K562 (cell line): ENCODE data around the gene HOXB3. TPM values are rescaled to one million over a fixed set of nuclear protein-coding genes. Genes with fewer than 3 reads are reported as not detected.

Source experiments
- ATAC-seq: fragments of 200-7000 bp; cut with Tn5 transposase; 3 replicates; pipeline ENCODE4 v1.9.1; 2020; ENCODE audit warnings: moderate library complexity
- BruUV-seq: library from RNA; stranded (reverse); fragments of 400-500 nt; replicated peaks from 2 replicates; lab custom pipeline; 2021; lab: Mats Ljungman, UMichigan
- CTCF ChIA-PET: fragments of 300-600 bp; formaldehyde crosslinking; extraction: SDS; loops from one replicate; lab custom pipeline; 2021; ENCODE audit warnings: low intra/inter-chr PET ratio; lab: Yijun Ruan, JAX
- POLR2A ChIA-PET: fragments of 300-600, 350-650 bp; sonication (Branson Sonifier 250); formaldehyde crosslinking; extraction: SDS; loops from one replicate; lab custom pipeline; 2021; ENCODE audit warnings: antibody characterized with exemption, inconsistent platforms; lab: Yijun Ruan, JAX
- DNase-seq, 4 experiments: peaks; one replicate each; pipeline versions ENCODE4 v3.0.0 to v3.0.0-alpha.2; 2011 to 2018; ENCODE audit warnings: low spot score in 3 of 4, mixed read lengths in 3 of 4; ENCODE audit errors: extremely low read depth in 1 of 4
- FAIRE-seq: peaks from 2 replicates; lab custom pipeline; 2011; peaks lifted over from hg19 to GRCh38; lab: Jason Lieb, UNC
- H2AFZ ChIP-seq: 2 replicates; pipeline ENCODE4 v1.6.0; 2011; ENCODE audit warnings: low read depth, low read length, control low read depth, inconsistent platforms
- H3K27ac ChIP-seq: fragments of 200-600 bp; 3 replicates; pipeline ENCODE4 v1.8.0; 2011; ENCODE audit warnings: low read depth, mild to moderate bottlenecking, control low read depth, inconsistent platforms, low read length, moderate library complexity, mixed read lengths; ENCODE audit errors: extremely low read depth
- H3K27me3 ChIP-seq, 2 experiments: fragments of 300-600 bp in 1 of 2; 2 replicates in 1 of 2; 3 replicates in 1 of 2; pipeline versions ENCODE4 v1.6.0 to v1.8.0; 2011; ENCODE audit warnings: inconsistent platforms in 2 of 2, low read length in 2 of 2, mild to moderate bottlenecking in 1 of 2, mixed read lengths in 1 of 2, moderate library complexity in 1 of 2; ENCODE audit not compliant: control insufficient read depth in 2 of 2, insufficient read depth in 2 of 2
- H3K36me3 ChIP-seq: fragments of 300-600 bp; 3 replicates; pipeline ENCODE4 v1.8.0; 2011; ENCODE audit warnings: mild to moderate bottlenecking, low read length, inconsistent platforms; ENCODE audit not compliant: control insufficient read depth, insufficient read depth
- H3K4me1 ChIP-seq, 2 experiments: fragments of 200-600 bp in 1 of 2; replicated peaks in 1 of 2; 2 replicates in 1 of 2; 3 replicates in 1 of 2; pipeline versions ENCODE4 v1.5.1 to v1.8.0; 2011; ENCODE audit warnings: inconsistent platforms in 2 of 2, low read length in 2 of 2, mild to moderate bottlenecking in 1 of 2, mixed read lengths in 1 of 2, moderate library complexity in 1 of 2; ENCODE audit not compliant: control insufficient read depth in 2 of 2, insufficient read depth in 2 of 2
- H3K4me2 ChIP-seq: 2 replicates; pipeline ENCODE4 v1.6.1; 2011; ENCODE audit warnings: low read length, control low read depth, inconsistent platforms, mixed read lengths; ENCODE audit not compliant: insufficient read depth
- H3K4me3 ChIP-seq: fragments of 200-600 bp; sonication (generic), shearing (Covaris generic); 2 replicates; pipeline ENCODE4 v1.5.1; 2016; ENCODE audit warnings: control low read depth, inconsistent platforms
- H3K79me2 ChIP-seq: fragments of 200-600 bp; 3 replicates; pipeline ENCODE4 v1.8.0; 2011; ENCODE audit warnings: low read length, inconsistent platforms; ENCODE audit not compliant: control insufficient read depth, insufficient read depth
- H3K9ac ChIP-seq, 2 experiments: 2 replicates each; pipeline versions ENCODE4 v1.6.0 to v1.6.1; 2011; ENCODE audit warnings: low read depth in 2 of 2, low read length in 2 of 2, control low read depth in 1 of 2, inconsistent platforms in 1 of 2, mild to moderate bottlenecking in 1 of 2, mixed read lengths in 1 of 2; ENCODE audit not compliant: insufficient read depth in 1 of 2
- H3K9me1 ChIP-seq: one replicate; pipeline ENCODE4 v1.6.0; 2011; ENCODE audit warnings: inconsistent platforms, mild to moderate bottlenecking, low read length, moderate library complexity; ENCODE audit not compliant: control insufficient read depth, insufficient read depth
- H3K9me3 ChIP-seq: replicated peaks from 2 replicates; pipeline ENCODE4 v1.5.1; 2011; ENCODE audit warnings: low read depth, low read length, inconsistent platforms; ENCODE audit not compliant: control insufficient read depth, insufficient read depth
- H4K20me1 ChIP-seq: replicated peaks from 2 replicates; pipeline ENCODE4 v1.6.1; 2011; ENCODE audit warnings: low read length, inconsistent platforms, mixed read lengths; ENCODE audit not compliant: control insufficient read depth, insufficient read depth
- CREB3 ChIP-seq: fragments of 450-650 bp; conservative IDR thresholded peaks from 2 replicates; pipeline ENCODE4 v1.6.1; 2016; ENCODE audit warnings: missing genetic modification characterization, low read depth, mild to moderate bottlenecking, missing compliant biosample characterization, moderate library complexity
- FOXP4 ChIP-seq: sonication (generic); formaldehyde crosslinking; IDR thresholded peaks from 2 replicates; pipeline ENCODE4 v1.8.0; 2022; ENCODE audit warnings: mild to moderate bottlenecking, missing genetic modification reagents, borderline replicate concordance
- GABPA ChIP-seq: fragments of 200-800 bp; sonication (Bioruptor generic); conservative IDR thresholded peaks from 2 replicates; pipeline ENCODE4 v1.6.1; 2016; ENCODE audit warnings: low read depth, missing genetic modification characterization, missing compliant biosample characterization
- GTF2A2 ChIP-seq: IDR thresholded peaks from 2 replicates; pipeline ENCODE4 v1.6.1; 2016; ENCODE audit warnings: mild to moderate bottlenecking, missing genetic modification characterization, missing compliant biosample characterization
- HOXB6 ChIP-seq: fragments of 250-450 bp; sonication (Bioruptor Pico); IDR thresholded peaks from 2 replicates; pipeline ENCODE4 v1.5.1; 2022; ENCODE audit warnings: mild to moderate bottlenecking, borderline replicate concordance
- IFI16 ChIP-seq: fragments of 250-450 bp; sonication (Bioruptor Pico); IDR thresholded peaks from 2 replicates; pipeline ENCODE4 v2.1.2; 2022; ENCODE audit warnings: mild to moderate bottlenecking, inconsistent platforms
- IRF2 ChIP-seq: sonication (generic); formaldehyde crosslinking; IDR thresholded peaks from 2 replicates; pipeline ENCODE4 v1.8.1; 2022; ENCODE audit warnings: mild to moderate bottlenecking, missing genetic modification reagents
- KLF10 ChIP-seq: fragments of 250-450 bp; sonication (Bioruptor Pico); IDR thresholded peaks from 2 replicates; pipeline ENCODE4 v1.6.1; 2021; ENCODE audit warnings: matching md5 sums
- MEIS2 ChIP-seq: fragments of 450-650 bp; IDR thresholded peaks from 2 replicates; pipeline ENCODE4 v1.6.1; 2014; ENCODE audit warnings: mild to moderate bottlenecking; ENCODE audit not compliant: partially characterized antibody
- PBX2 ChIP-seq, 2 experiments: IDR thresholded peaks in 1 of 2; conservative IDR thresholded peaks in 1 of 2; 2 replicates each; pipeline ENCODE4 v1.6.1; 2016; ENCODE audit warnings: low read depth in 2 of 2, mild to moderate bottlenecking in 1 of 2, missing compliant biosample characterization in 1 of 2, missing genetic modification characterization in 1 of 2, moderate library complexity in 1 of 2
- PCBP2 ChIP-seq: fragments of 200-400 bp; formaldehyde crosslinking; IDR thresholded peaks from 2 replicates; pipeline ENCODE4 v1.6.1; 2018; ENCODE audit warnings: low read length, low read depth, mild to moderate bottlenecking, moderate library complexity; ENCODE audit not compliant: poor library complexity, severe bottlenecking
- SMARCE1 ChIP-seq: fragments of 450-650 bp; IDR thresholded peaks from 2 replicates; pipeline ENCODE4 v1.7.1; 2016; ENCODE audit warnings: mild to moderate bottlenecking
- TAF9B ChIP-seq: fragments of 450-650 bp; IDR thresholded peaks from 2 replicates; pipeline ENCODE4 v1.6.1; 2018; ENCODE audit warnings: mild to moderate bottlenecking; ENCODE audit not compliant: partially characterized antibody
- ZNF124 ChIP-seq: sonication (generic); formaldehyde crosslinking; IDR thresholded peaks from 2 replicates; pipeline ENCODE4 v1.8.1; 2022; ENCODE audit warnings: missing genetic modification reagents
- ZNF140 ChIP-seq: fragments of 250-450 bp; sonication (Bioruptor Pico); IDR thresholded peaks from 2 replicates; pipeline ENCODE4 v1.8.0; 2021; ENCODE audit warnings: moderate library complexity, mild to moderate bottlenecking, inconsistent platforms
- ZNF316 ChIP-seq: fragments of 450-650 bp; IDR thresholded peaks from 2 replicates; pipeline ENCODE4 v1.6.1; 2016
- ZSCAN32 ChIP-seq: fragments of 450-650 bp; formaldehyde crosslinking; IDR thresholded peaks from 2 replicates; pipeline ENCODE4 v1.4.0; 2020; ENCODE audit warnings: mild to moderate bottlenecking, moderate library complexity
- WGBS: fragments of 100-300 bp; shearing (Covaris generic); methylation state at CpG from one replicate; pipeline ENCODE4 v1.1.6; 2016; ENCODE audit warnings: low coverage, mixed read lengths; ENCODE audit not compliant: insufficient coverage; ENCODE audit errors: missing lambda C conversion rate; 5-methylcytosine and 5-hydroxymethylcytosine counted together
- in situ Hi-C: fragments of 300-500 bp; cut with MboI; formaldehyde crosslinking; loops from 4 replicates; pipeline ENCODE4 v1.15.0; 2018; ENCODE audit warnings: inconsistent platforms, mixed read lengths
- intact Hi-C: fragments of 100-400 bp; cut with micrococcal nuclease; formaldehyde crosslinking; loops from 2 replicates; pipeline ENCODE4 v1.14.2; 2022
- polyA plus RNA-seq, 8 experiments: library from polyadenylated mRNA; depleted of rRNA in 4 of 8; stranded (reverse) in 5 of 8; unstranded in 3 of 8; fragments of >200 nt; fragmentation: Nextera tagmentation in 2 of 8; fragmentation: Illumina TruSeq in 1 of 8; extraction: Ambion mirVana in 2 of 8; extraction: Trizol in 1 of 8; gene quantifications; 2 replicates each; pipeline versions ENCODE4 v1.2.1 to v1.2.3, GENCODE V29; 2011 to 2014; ENCODE audit warnings: inconsistent platforms in 1 of 8, missing spikeins in 1 of 8
- total RNA-seq, 7 experiments: library from RNA; depleted of rRNA in 6 of 7; stranded (reverse); fragments of >200 nt in 6 of 7; fragmentation: Illumina TruSeq in 2 of 7; extraction: Trizol in 2 of 7; gene quantifications; 2 replicates each; pipeline versions ENCODE4 v1.2.1 to v1.2.3, GENCODE V29; 2011 to 2021; ENCODE audit warnings: low replicate concordance in 1 of 7

The HOXB3 gene
- total and polyA plus RNA-seq, 9 of the 15 experiments (the other 6 are each of a cell fraction or from before 2014, with no cell fraction given), result 2.4 to 41.3 (median 20.2) TPM

- peak overlapping the region; percentile 90 for H2AFZ ChIP-seq
- BruUV-seq, result no TSS peak
- ATAC-seq (peak; percentile 95), DNase-seq (peak; percentile 92 to 94 (median 92)), FAIRE-seq (peak; percentile 92)
- no peaks in the 10 kb centered on the region for H3K36me3 ChIP-seq
- 11% methylated on average over 8 of the region's 8 CpGs for WGBS
- peak overlapping the region; percentile 86 for H3K27ac ChIP-seq
- no peaks in the 10 kb centered on the region for H3K27me3 ChIP-seq
- ChIA-PET POLR2A (interaction anchor here (0.5 to 1.1 kb wide), 7 partner anchors 9 to 217 kb away, joined by 3 to 6 read pairs (median 4); no protein-coding TSS in a partner anchor), CTCF (interaction anchor here (1.2 kb wide), 1 partner anchor 14 kb away, joined by 4 read pairs; no protein-coding TSS in a partner anchor)
- no peaks in the 10 kb centered on the region for H3K79me2 ChIP-seq
- H3K4me3 ChIP-seq, result no peak overlapping the region
- peaks cover 10 to 34% of the 10 kb centered on the region in 2 experiments for H3K4me1 ChIP-seq
- intact Hi-C loops, result no loop called here
- in situ Hi-C loops, result no loop called here
- H3K4me2 ChIP-seq, result peak overlapping the region; percentile 60
- peak overlapping the region; percentile 55 to 77 for H3K9ac ChIP-seq
- no peaks in the 10 kb centered on the region for H4K20me1 ChIP-seq
- H3K9me3 ChIP-seq, result no peaks in the 10 kb centered on the region
- H3K9me1 ChIP-seq, result no peaks in the 10 kb centered on the region
- TF ChIP-seq SMARCE1 (no peak), PBX2 (CRISPR knock-in tag; IDR thresholded peaks at IDR 0.05; ENCODE audit: low read depth) (no peak), PBX2 (tag; conservative IDR thresholded peaks at IDR 0.05; ENCODE audit: low read depth) (0 out of 2 replicates have a peak, but pooled peaks have one; percentile 16), ZSCAN32 (no peak), ZNF124 (CRISPR knock-in tag) (no peak), KLF10 (CRISPR knock-in tag) (no peak), IRF2 (CRISPR knock-in tag) (no peak), GABPA (tag) (no peak), ZNF316 (peak; percentile 59; the same call in 1 of the 2 replicates), HOXB6 (CRISPR knock-in tag) (no peak), ZNF140 (no peak), PCBP2 (no peak), MEIS2 (peak; percentile 69), TAF9B (peak; percentile 45), GTF2A2 (tag) (no peak), IFI16 (CRISPR knock-in tag) (no peak), FOXP4 (CRISPR knock-in tag) (no peak), CREB3 (tag) (no peak)
Measured at GRCh38 chr17:48522031-48522653, 67.9 kb downstream of the HOXB3 start.
